Heart left ventricle (tissue), 16 donors: ENCODE results near the gene TYW1. TPM values are rescaled to one million over a fixed set of nuclear protein-coding genes. Genes with fewer than 3 reads are reported as not detected.
"Not testable (repeated sequence)": the region's sequence is repeated elsewhere in the genome, so short reads cannot be mapped to it uniquely, and the experiment has no call there.

Experiments
- ATAC-seq, 4 donors: fragments of 200-7000 bp; cut with Tn5 transposase; one replicate each; pipeline ENCODE4 v1.9.1; 2020 to 2022; ENCODE audit warnings: moderate library complexity in 4 of 4, mild to moderate bottlenecking in 3 of 4, moderate number of reproducible peaks in 1 of 4
- DNase-seq, 5 donors: peaks; one replicate each; pipeline ENCODE4 v3.0.0-alpha.2; 2020
- H3K27ac ChIP-seq, 12 donors: fragments of 200-600 bp; sonication (generic) in 4 of 12; one replicate each; pipeline versions ENCODE4 v1.5.0 to v1.8.0; 2016 to 2022; ENCODE audit warnings: mild to moderate bottlenecking in 2 of 12
- H3K27me3 ChIP-seq, 9 donors: fragments of 200-600 bp; sonication (generic) in 2 of 9; one replicate each; pipeline versions ENCODE4 v1.5.1 to v1.8.0; 2016 to 2022; ENCODE audit warnings: mild to moderate bottlenecking in 3 of 9
- H3K36me3 ChIP-seq, 9 donors: fragments of 200-600 bp; sonication (generic) in 2 of 9; one replicate each; pipeline versions ENCODE4 v1.5.0 to v1.8.0; 2018 to 2022; ENCODE audit warnings: mild to moderate bottlenecking in 2 of 9
- H3K4me1 ChIP-seq, 12 donors: fragments of 200-600 bp; sonication (generic) in 4 of 12; one replicate each; pipeline versions ENCODE4 v1.5.0 to v1.8.0; 2016 to 2022; ENCODE audit warnings: mild to moderate bottlenecking in 3 of 12
- H3K4me3 ChIP-seq, 12 donors: fragments of 200-600 bp; sonication (generic) in 4 of 12; one replicate each; pipeline versions ENCODE4 v1.5.0 to v1.8.0; 2017 to 2022; ENCODE audit warnings: mild to moderate bottlenecking in 9 of 12, moderate library complexity in 4 of 12
- H3K9me3 ChIP-seq, 12 donors: fragments of 200-600 bp; sonication (generic) in 4 of 12; one replicate each; pipeline versions ENCODE4 v1.5.0 to v1.8.0; 2016 to 2022; ENCODE audit warnings: mild to moderate bottlenecking in 1 of 12
- POLR2A ChIP-seq, 2 donors: fragments of 450-650 bp; IDR thresholded peaks; one replicate each; pipeline ENCODE4 v1.6.1; 2017; ENCODE audit warnings: antibody characterized with exemption in 2 of 2, mild to moderate bottlenecking in 2 of 2, moderate library complexity in 2 of 2
- WGBS, 4 donors: extraction: QIAGEN DNeasy Blood & Tissue Kit in 2 of 4; methylation state at CpG; one replicate each; pipeline versions ENCODE4 v1.1.5 to v1.1.7; 2013 to 2018; 5-methylcytosine and 5-hydroxymethylcytosine counted together
- intact Hi-C, 10 donors: fragments of 100-400 bp; cut with DNase I; formaldehyde crosslinking; loops; one replicate each; pipeline versions ENCODE4 v1.11.1 to v1.14.2; 2022
- polyA plus RNA-seq, 2 donors: library from polyadenylated mRNA; stranded (reverse); fragments of 200-250 nt; gene quantifications; one replicate each; pipeline ENCODE4 v1.2.3, GENCODE V29; 2013
- total RNA-seq, 9 donors: library from RNA; depleted of rRNA in 2 of 9; stranded (reverse); fragments of >200 nt in 2 of 9; fragmentation: NEBNext Ultra II Directional in 3 of 9; extraction: Animal tissue kit (Norgen Biotek cat#: 25700) in 3 of 9; gene quantifications; one replicate each; pipeline versions ENCODE4 v1.1.0 to v1.2.4, GENCODE V29; 2016 to 2023
- TF ChIP-seq, protein P1 (sequence below), 12 donors: fragments of 200-600 bp; sonication (generic) in 4 of 12; IDR thresholded peaks; one replicate each; pipeline versions ENCODE4 v1.5.0 to v1.8.0; 2018 to 2022; ENCODE audit warnings: antibody characterized with exemption in 12 of 12, mild to moderate bottlenecking in 5 of 12
- donor health status: ischemic (EF 13 %, LVEDD 7.1; RV severe dilation, severe dysfunction).
- donor health status: healthy with polysubstance abuse.
- donor health status: DM: no; HTN: yes; CAD: no.
- donor health status: DM: no; HTN: no; CAD: no.
- donor health status: ischemic (EF 25% LVEDD 6.9; RV normal size, moderate dysfunction).
- donor health status: ischemic (EF 25% LVEDD 5.7; RV mildly dilated, moderate dysfunction).
- donor health status: healthy.
- donor health status: DM: yes; HTN: yes; CAD: no.
- donor health status: ischemic (EF 35%, LVEDD 5.7; RV mildly dilated, moderate dysfunction).
- donor health status: nonischemic (EF 11% LVEDD 7.7; RV severe dilation, severe dysfunction).
- donor health status: DM: yes; HTN: yes; CAD: no.
- donor health status: PGD.
- donor health status: ischemic (EF 29% LVEDD 5.4; RV normal size, mild dysfunction).
- donor health status: nonischemic (EF 23%, LVEDD 6.1; RV moderate dilation, normal function).

Gene TYW1
- total and polyA plus RNA-seq, 11 donors, result 4.9 to 16.1 (median 11.5) TPM

DNA sequence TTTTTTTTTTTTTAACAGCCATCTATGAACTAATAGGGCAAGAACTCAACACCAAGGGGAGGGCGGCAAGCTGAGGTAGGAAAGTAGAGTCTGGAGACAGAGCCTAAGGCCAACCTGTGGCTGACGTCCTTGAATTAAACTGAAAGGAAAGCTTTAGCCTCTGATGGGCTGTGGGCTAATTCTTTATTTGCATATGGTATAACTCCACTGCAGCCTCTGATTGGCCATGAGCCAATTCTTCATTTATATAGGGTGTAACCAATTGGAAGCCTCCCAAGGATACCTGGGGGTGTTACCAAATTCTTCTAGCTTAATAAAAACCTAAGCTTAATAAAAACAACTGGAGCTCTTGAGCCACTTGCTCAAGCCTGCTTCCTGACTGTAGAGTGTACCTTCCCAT lies 10.3 kb downstream of the TYW1 start:
- no peak overlapping the region for H3K4me3 ChIP-seq
- H3K36me3 ChIP-seq, result peaks cover 0 to 74% (median 70%) of the 10 kb centered on the region in 9 donors
- TF ChIP-seq, protein P1, sequence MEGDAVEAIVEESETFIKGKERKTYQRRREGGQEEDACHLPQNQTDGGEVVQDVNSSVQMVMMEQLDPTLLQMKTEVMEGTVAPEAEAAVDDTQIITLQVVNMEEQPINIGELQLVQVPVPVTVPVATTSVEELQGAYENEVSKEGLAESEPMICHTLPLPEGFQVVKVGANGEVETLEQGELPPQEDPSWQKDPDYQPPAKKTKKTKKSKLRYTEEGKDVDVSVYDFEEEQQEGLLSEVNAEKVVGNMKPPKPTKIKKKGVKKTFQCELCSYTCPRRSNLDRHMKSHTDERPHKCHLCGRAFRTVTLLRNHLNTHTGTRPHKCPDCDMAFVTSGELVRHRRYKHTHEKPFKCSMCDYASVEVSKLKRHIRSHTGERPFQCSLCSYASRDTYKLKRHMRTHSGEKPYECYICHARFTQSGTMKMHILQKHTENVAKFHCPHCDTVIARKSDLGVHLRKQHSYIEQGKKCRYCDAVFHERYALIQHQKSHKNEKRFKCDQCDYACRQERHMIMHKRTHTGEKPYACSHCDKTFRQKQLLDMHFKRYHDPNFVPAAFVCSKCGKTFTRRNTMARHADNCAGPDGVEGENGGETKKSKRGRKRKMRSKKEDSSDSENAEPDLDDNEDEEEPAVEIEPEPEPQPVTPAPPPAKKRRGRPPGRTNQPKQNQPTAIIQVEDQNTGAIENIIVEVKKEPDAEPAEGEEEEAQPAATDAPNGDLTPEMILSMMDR (IDR thresholded peaks at IDR 0.05), result no peak
- TF ChIP-seq POLR2A (IDR thresholded peaks at IDR 0.05), result no peak
- intact Hi-C loops, result loop anchor here in 1 of 10 donors (10.0 kb wide), 1 partner anchor 452 kb away; no protein-coding TSS in a partner anchor
- ATAC-seq (no peak), DNase-seq (no peak)
- no peaks in the 10 kb centered on the region for H3K9me3 ChIP-seq
- no peak overlapping the region for H3K27ac ChIP-seq
- H3K4me1 ChIP-seq, result no peaks in the 10 kb centered on the region
- no peaks in the 10 kb centered on the region for H3K27me3 ChIP-seq
- WGBS, 4 donors, result 89 to 94% (median 91%) methylated on average over 2 of the region's 2 CpGs

DNA sequence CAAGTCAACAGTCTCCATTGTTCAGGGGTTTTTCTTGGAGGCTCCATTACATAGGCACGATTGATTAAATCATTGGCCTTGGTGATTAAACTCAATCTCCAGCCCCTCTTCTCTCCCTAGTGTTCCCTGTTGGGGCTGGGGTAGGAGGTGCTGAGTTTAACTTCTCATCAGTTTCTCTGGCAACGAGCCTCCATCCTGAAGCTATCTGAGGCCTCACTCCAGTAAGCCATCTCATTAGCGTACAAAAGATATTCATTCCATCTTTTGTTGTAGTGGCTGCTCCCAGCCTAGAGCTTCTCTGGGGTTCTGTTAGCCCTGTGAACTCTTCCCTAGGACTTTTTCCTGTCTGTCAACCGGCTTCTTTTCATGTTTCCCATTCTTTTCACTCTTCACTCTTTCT lies 11.6 kb downstream of the TYW1 start:
- Histone ChIP-seq H3K36me3 (peaks cover 0 to 83% (median 79%) of the 10 kb centered on the region in 9 donors), H3K9me3 (no peaks in the 10 kb centered on the region), H3K4me3 (no peak overlapping the region), H3K27ac (no peak overlapping the region), H3K4me1 (no peaks in the 10 kb centered on the region), H3K27me3 (no peaks in the 10 kb centered on the region)
- 86 to 96% (median 87%) methylated on average over 4 of the region's 4 CpGs for WGBS, 4 donors
- ATAC-seq, result no peak
- DNase-seq, result no peak
- intact Hi-C loops, result loop anchor here in 1 of 10 donors (10.0 kb wide), 1 partner anchor 453 kb away; no protein-coding TSS in a partner anchor
- TF ChIP-seq, protein P1 (IDR thresholded peaks at IDR 0.05), result no peak
- TF ChIP-seq POLR2A (IDR thresholded peaks at IDR 0.05), result no peak

DNA sequence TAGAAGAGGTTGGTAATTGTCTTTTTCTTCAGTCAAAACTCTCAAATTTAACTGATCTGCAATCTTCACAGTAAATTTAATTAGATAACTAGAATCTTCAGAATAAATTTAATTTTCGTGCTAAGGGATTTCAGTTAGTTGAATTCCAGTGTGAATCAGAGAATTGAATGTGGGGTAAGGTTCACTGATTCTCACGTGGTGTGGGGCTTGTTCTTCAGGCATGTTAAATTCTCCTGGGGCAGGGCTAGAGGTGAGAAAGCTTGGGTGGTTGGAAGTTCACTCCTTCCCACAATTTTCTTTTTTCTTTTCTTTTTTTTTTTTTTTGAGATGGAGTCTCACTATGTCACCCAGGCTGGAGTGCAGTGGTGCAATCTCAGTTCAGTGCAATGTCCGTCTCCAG lies 13.0 kb downstream of the TYW1 start:
- H3K9me3 ChIP-seq, H3K4me3 ChIP-seq, H3K4me1 ChIP-seq, DNase-seq, H3K27ac ChIP-seq, H3K27me3 ChIP-seq, ATAC-seq: not testable (repeated sequence)
- 84 to 96% (median 90%) methylated on average over 3 of the region's 3 CpGs for WGBS, 4 donors
- peaks cover 0 to 97% (median 88%) of the 10 kb centered on the region in 9 donors for H3K36me3 ChIP-seq
- intact Hi-C loops, result loop anchor here in 1 of 10 donors (10.0 kb wide), 1 partner anchor 455 kb away; no protein-coding TSS in a partner anchor

DNA sequence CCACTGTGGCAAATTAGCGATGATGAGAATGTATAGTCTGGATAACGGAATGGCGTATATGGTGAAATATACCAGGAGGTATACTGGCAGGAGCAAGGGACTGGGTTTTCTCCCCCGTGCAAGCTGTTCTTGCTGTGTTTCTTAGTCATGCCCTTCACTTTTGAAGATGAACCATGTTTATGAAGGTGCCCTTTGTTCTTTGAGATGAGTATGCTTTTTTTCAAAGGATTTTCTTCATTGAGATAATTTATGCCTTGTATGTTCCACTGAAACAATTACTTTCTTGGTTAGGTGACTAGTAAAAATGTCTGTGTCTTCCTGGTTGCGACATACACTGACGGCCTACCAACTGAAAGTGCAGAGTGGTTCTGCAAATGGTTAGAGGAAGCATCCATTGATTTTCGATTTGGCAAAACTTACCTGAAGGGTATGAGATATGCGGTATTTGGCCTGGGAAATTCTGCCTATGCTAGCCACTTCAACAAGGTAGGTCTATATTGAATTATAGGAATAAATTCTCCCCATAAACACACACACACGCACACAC lies 17.5 kb downstream of the TYW1 start:
- H3K4me3 ChIP-seq, intact Hi-C loops, H3K27me3 ChIP-seq, H3K9me3 ChIP-seq, H3K4me1 ChIP-seq, ATAC-seq, DNase-seq, H3K27ac ChIP-seq: not testable (repeated sequence)
- WGBS, 4 donors, result 94 to 97% (median 95%) methylated on average over 9 of the region's 9 CpGs
- peaks cover 0 to 98% (median 84%) of the 10 kb centered on the region in 9 donors for H3K36me3 ChIP-seq

DNA sequence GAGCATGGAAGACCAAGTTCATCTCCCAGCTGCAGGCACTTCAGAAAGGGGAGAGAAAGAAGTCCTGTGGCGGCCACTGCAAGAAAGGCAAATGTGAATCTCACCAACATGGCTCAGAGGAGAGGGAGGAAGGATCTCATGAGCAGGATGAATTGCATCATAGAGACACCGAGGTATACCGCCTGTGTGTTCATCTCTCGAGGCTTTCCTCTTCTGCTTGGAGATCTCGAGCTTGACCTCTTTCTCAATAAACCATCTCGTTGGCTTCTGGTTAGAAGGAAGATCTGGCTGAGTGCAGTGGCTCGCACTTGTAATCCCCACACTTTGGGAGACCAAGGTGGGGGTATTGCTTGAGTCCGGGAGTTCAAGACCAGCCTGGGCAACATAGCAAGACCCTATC lies 21.3 kb downstream of the TYW1 start:
- DNase-seq, intact Hi-C loops, ATAC-seq, H3K27me3 ChIP-seq, H3K9me3 ChIP-seq, H3K4me3 ChIP-seq, H3K27ac ChIP-seq: not testable (repeated sequence)
- Histone ChIP-seq H3K4me1 (peaks cover 0 to 20% (median 0%) of the 10 kb centered on the region in 12 donors), H3K36me3 (peaks cover 0 to 97% (median 84%) of the 10 kb centered on the region in 9 donors)
- 87 to 99% (median 92%) methylated on average over 8 of the region's 8 CpGs for WGBS, 4 donors

DNA sequence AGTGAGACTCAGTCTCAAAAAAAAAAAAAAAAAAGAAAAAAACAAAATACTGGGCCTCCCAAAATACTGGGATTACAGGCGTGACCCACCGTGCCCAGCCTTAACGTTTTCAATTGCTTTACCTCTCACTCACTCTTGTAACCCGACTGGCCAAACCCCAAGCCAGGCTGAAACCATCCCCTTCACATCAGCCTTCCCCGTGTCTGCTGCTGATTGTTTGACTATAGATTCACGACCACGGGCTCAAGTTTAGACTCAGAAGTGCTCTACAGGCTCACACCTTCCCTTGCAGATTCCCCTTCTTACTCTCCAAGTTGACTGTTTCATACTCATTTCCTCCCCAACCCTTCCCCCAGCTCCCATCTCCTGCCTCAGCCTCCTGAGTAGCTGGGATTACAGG lies 22.3 kb downstream of the TYW1 start:
- WGBS, 4 donors, result 78 to 83% (median 82%) methylated on average over 7 of the region's 7 CpGs
- TF ChIP-seq, protein P1 (IDR thresholded peaks at IDR 0.05), result no peak
- TF ChIP-seq POLR2A (IDR thresholded peaks at IDR 0.05), result no peak
- Histone ChIP-seq H3K4me3 (no peak overlapping the region), H3K36me3 (peaks cover 0 to 97% (median 81%) of the 10 kb centered on the region in 9 donors), H3K9me3 (no peaks in the 10 kb centered on the region), H3K4me1 (peaks cover 0 to 24% (median 0%) of the 10 kb centered on the region in 12 donors), H3K27me3 (no peaks in the 10 kb centered on the region), H3K27ac (no peak overlapping the region)
- intact Hi-C loops, result no loop called here
- ATAC-seq, result no peak
- DNase-seq, result no peak
